ENCODE data around the gene STAU1.
A peak's percentile ranks its signal among the peaks of the same experiment; 100 is the strongest.

GRCh38 chr20:49186535-49187329 lies 1.4 kb downstream of the STAU1 start:
- no peak for TF ChIP-seq CTCF (IDR thresholded peaks at IDR 0.05)
- peak in 1 of 2 donors; percentile 14 for TF ChIP-seq POLR2A (IDR thresholded peaks at IDR 0.05)
- TF ChIP-seq EP300 (IDR thresholded peaks at IDR 0.05) = peak in 1 of 2 donors; percentile 32
